ENCODE measurements around the gene AMIGO1. TPM values are rescaled to one million over a fixed set of nuclear protein-coding genes. Genes with fewer than 3 reads are reported as not detected.

AMIGO1 gene
- total RNA-seq, 4 donors from 2014 or later = 7.7 to 19.3 (median 14.7) TPM

GRCh38 chr1:109547463-109548320, 38.2 kb upstream of the AMIGO1 start:
- TF ChIP-seq CTCF (IDR thresholded peaks at IDR 0.05) = no peak
- no peak for TF ChIP-seq EP300 (IDR thresholded peaks at IDR 0.05)
- no peak for TF ChIP-seq POLR2A (IDR thresholded peaks at IDR 0.05)
- TF ChIP-seq POLR2AphosphoS5 (IDR thresholded peaks at IDR 0.05) = no peak
- peak overlapping the region; percentile 87 to 92 for H3K4me3 ChIP-seq
- ATAC-seq = peak; percentile 19

GRCh38 chr1:109546311-109547109, 37.0 kb upstream of the AMIGO1 start:
- WGBS, 2 donors (ENCODE audit: low coverage in 1 of 2) = 35 to 41% methylated on average over 5 of the region's 5 CpGs

More at GRCh38 chr1:109547463-109548320, 38.2 kb upstream of the AMIGO1 start:
- Histone ChIP-seq H3K27ac (peak overlapping the region; percentile 94 to 97 (median 96)), H3K9me3 (no peaks in the 10 kb centered on the region), H3K36me3 (no peaks in the 10 kb centered on the region), H3K4me1 (peaks cover 5 to 55% (median 12%) of the 10 kb centered on the region in 3 donors), H3K27me3 (no peaks in the 10 kb centered on the region)
- WGBS, 2 donors (ENCODE audit: low coverage in 1 of 2) = 9 to 12% methylated on average over 20 to 21 of the region's 22 CpGs

GRCh38 chr1:109543988-109544735, 34.6 kb upstream of the AMIGO1 start:
- Histone ChIP-seq H3K9me3 (no peaks in the 10 kb centered on the region), H3K4me1 (peaks cover 5 to 21% (median 5%) of the 10 kb centered on the region in 3 donors), H3K36me3 (no peaks in the 10 kb centered on the region), H3K27me3 (no peaks in the 10 kb centered on the region), H3K27ac (no peak overlapping the region), H3K4me3 (no peak overlapping the region)
- TF ChIP-seq CTCF (IDR thresholded peaks at IDR 0.05) = no peak
- WGBS, 2 donors (ENCODE audit: low coverage in 1 of 2) = 35 to 37% methylated on average over 2 to 3 of the region's 14 CpGs
- ATAC-seq = no peak

More at GRCh38 chr1:109546311-109547109, 37.0 kb upstream of the AMIGO1 start:
- Histone ChIP-seq H3K36me3 (no peaks in the 10 kb centered on the region), H3K4me1 (peaks cover 5 to 44% (median 12%) of the 10 kb centered on the region in 3 donors), H3K9me3 (no peaks in the 10 kb centered on the region), H3K4me3 (peak overlapping the region in 1 of 2 donors; percentile 14), H3K27ac (peak overlapping the region; percentile 62 to 97 (median 96)), H3K27me3 (no peaks in the 10 kb centered on the region)
- peak; percentile 71 for ATAC-seq
- TF ChIP-seq POLR2AphosphoS5 (IDR thresholded peaks at IDR 0.05) (no peak), CTCF (IDR thresholded peaks at IDR 0.05) (peak in 3 of 4 experiments; percentile 91 to 94 (median 92)), EP300 (IDR thresholded peaks at IDR 0.05) (no peak), POLR2A (IDR thresholded peaks at IDR 0.05) (no peak)

GRCh38 chr1:109543283-109543987, 33.9 kb upstream of the AMIGO1 start:
- no peak for ATAC-seq
- H3K27ac ChIP-seq = no peak overlapping the region
- no peaks in the 10 kb centered on the region for H3K36me3 ChIP-seq
- peaks cover 5 to 17% (median 5%) of the 10 kb centered on the region in 3 donors for H3K4me1 ChIP-seq
- H3K27me3 ChIP-seq = no peaks in the 10 kb centered on the region
- 80 to 89% methylated on average over 2 to 8 of the region's 24 CpGs for WGBS, 2 donors (ENCODE audit: low coverage in 1 of 2)
- TF ChIP-seq POLR2A (IDR thresholded peaks at IDR 0.05) (no peak), CTCF (IDR thresholded peaks at IDR 0.05) (no peak), POLR2AphosphoS5 (IDR thresholded peaks at IDR 0.05) (no peak), EP300 (IDR thresholded peaks at IDR 0.05) (no peak)
- H3K9me3 ChIP-seq = no peaks in the 10 kb centered on the region
- no peak overlapping the region for H3K4me3 ChIP-seq
